Vagina (tissue), 2 donors: ENCODE results near the gene RASSF1. TPM values are rescaled to one million over a fixed set of nuclear protein-coding genes. Genes with fewer than 3 reads are reported as not detected.

Source experiments
- DNase-seq, 2 donors: peaks; one replicate each; pipeline ENCODE4 v3.0.0-alpha.2; 2017; ENCODE audit errors: extremely low spot score in 2 of 2
- H3K27ac ChIP-seq: fragments of 200-600 bp; sonication (generic); one replicate; pipeline ENCODE4 v1.5.1; 2019
- H3K27me3 ChIP-seq: fragments of 200-600 bp; sonication (generic); one replicate; pipeline ENCODE4 v1.5.1; 2019
- H3K36me3 ChIP-seq, 2 donors: fragments of 200-600 bp; sonication (generic); one replicate each; pipeline ENCODE4 v1.5.1; 2017 to 2019
- H3K4me1 ChIP-seq: fragments of 200-600 bp; sonication (generic); one replicate; pipeline ENCODE4 v1.5.1; 2019
- H3K4me3 ChIP-seq, 2 donors: fragments of 200-600 bp; sonication (generic); 1 replicate in 1 of 2; 2 replicates in 1 of 2; pipeline ENCODE4 v1.5.1; 2016 to 2019
- H3K9me3 ChIP-seq: fragments of 200-600 bp; sonication (generic); one replicate; pipeline ENCODE4 v1.5.1; 2019
- CTCF ChIP-seq, 3 experiments: fragments of 450-650 bp in 2 of 3; fragments of 200-600 bp in 1 of 3; sonication (generic) in 1 of 3; IDR thresholded peaks; one replicate each; pipeline ENCODE4 v1.5.1; 2017 to 2019; ENCODE audit warnings: antibody characterized with exemption in 3 of 3, mild to moderate bottlenecking in 2 of 3, moderate library complexity in 2 of 3
- POLR2A ChIP-seq, 2 donors: fragments of 450-650 bp; IDR thresholded peaks; one replicate each; pipeline ENCODE4 v1.6.1; 2017; ENCODE audit warnings: antibody characterized with exemption in 2 of 2, mild to moderate bottlenecking in 2 of 2, moderate library complexity in 2 of 2
- POLR2AphosphoS5 ChIP-seq, 2 donors: sonication (generic); formaldehyde crosslinking; IDR thresholded peaks; one replicate each; pipeline ENCODE4 v1.9.0; 2017; ENCODE audit warnings: antibody characterized with exemption in 2 of 2, mild to moderate bottlenecking in 2 of 2, low read depth in 1 of 2; ENCODE audit not compliant: insufficient read depth in 1 of 2
- intact Hi-C: fragments of 100-400 bp; cut with DNase I; formaldehyde crosslinking; loops from one replicate; pipeline ENCODE4 v1.15.1; 2023
- total RNA-seq: library from RNA; depleted of rRNA; stranded (reverse); fragments of >200 nt; gene quantifications from one replicate; pipeline ENCODE4 v1.2.3, GENCODE V29; 2016

RASSF1 gene
- total RNA-seq, 1 donor from 2014 or later: 69.0 TPM

- peaks cover 0 to 20% of the 10 kb centered on the region in 2 donors for H3K36me3 ChIP-seq
- intact Hi-C loops: loop anchor here (2.0 to 5.0 kb wide), 2 partner anchors 23 to 64 kb away; partner anchors contain the start of genes HYAL3 and NAA80
- no peak for DNase-seq
- H3K4me1 ChIP-seq: peaks cover 59% of the 10 kb centered on the region
- no peaks in the 10 kb centered on the region for H3K9me3 ChIP-seq
- H3K27me3 ChIP-seq: no peaks in the 10 kb centered on the region
- H3K4me3 ChIP-seq: peak overlapping the region; percentile 72 to 97
- TF ChIP-seq CTCF (IDR thresholded peaks at IDR 0.05) (peak in 1 of 3 experiments; percentile 39), POLR2AphosphoS5 (IDR thresholded peaks at IDR 0.05; ENCODE audit: insufficient read depth in 1 of 2, low read depth in 1 of 2) (peak; percentile 56 to 76), POLR2A (IDR thresholded peaks at IDR 0.05) (no peak)
- H3K27ac ChIP-seq: peak overlapping the region; percentile 90
Measured at GRCh38 chr3:50321336-50322114, 19.1 kb downstream of the RASSF1 start.

GRCh38 chr3:50320853-50321335 is 19.7 kb downstream of the RASSF1 start:
- intact Hi-C loops: loop anchor here (5.0 kb wide), 1 partner anchor 64 kb away; no protein-coding TSS in a partner anchor
- peak overlapping the region; percentile 90 for H3K27ac ChIP-seq
- H3K4me3 ChIP-seq: peak overlapping the region; percentile 72 to 97
- no peak for DNase-seq
- no peaks in the 10 kb centered on the region for H3K27me3 ChIP-seq
- TF ChIP-seq POLR2AphosphoS5 (IDR thresholded peaks at IDR 0.05; ENCODE audit: insufficient read depth in 1 of 2, low read depth in 1 of 2) (no peak), POLR2A (IDR thresholded peaks at IDR 0.05) (peak in 1 of 2 donors; percentile 17)
- H3K4me1 ChIP-seq: peaks cover 65% of the 10 kb centered on the region
- H3K36me3 ChIP-seq: peaks cover 0 to 17% of the 10 kb centered on the region in 2 donors
- no peaks in the 10 kb centered on the region for H3K9me3 ChIP-seq

- Histone ChIP-seq H3K27ac (peak overlapping the region; percentile 90), H3K4me1 (peaks cover 70% of the 10 kb centered on the region), H3K4me3 (peak overlapping the region; percentile 72 to 97), H3K27me3 (no peaks in the 10 kb centered on the region), H3K9me3 (no peaks in the 10 kb centered on the region), H3K36me3 (peaks cover 0 to 12% of the 10 kb centered on the region in 2 donors)
- intact Hi-C loops: loop anchor here (5.0 kb wide), 1 partner anchor 63 kb away; no protein-coding TSS in a partner anchor
- no peak for TF ChIP-seq POLR2AphosphoS5 (IDR thresholded peaks at IDR 0.05; ENCODE audit: insufficient read depth in 1 of 2, low read depth in 1 of 2)
- no peak for TF ChIP-seq POLR2A (IDR thresholded peaks at IDR 0.05)
- TF ChIP-seq CTCF (IDR thresholded peaks at IDR 0.05): no peak
- DNase-seq: no peak
Measured at GRCh38 chr3:50319894-50320625, 20.6 kb downstream of the RASSF1 start.

- TF ChIP-seq POLR2AphosphoS5 (IDR thresholded peaks at IDR 0.05; ENCODE audit: insufficient read depth in 1 of 2, low read depth in 1 of 2) (no peak), CTCF (IDR thresholded peaks at IDR 0.05) (no peak), POLR2A (IDR thresholded peaks at IDR 0.05) (no peak)
- Histone ChIP-seq H3K4me1 (peaks cover 76% of the 10 kb centered on the region), H3K4me3 (peak overlapping the region; percentile 72 to 97), H3K36me3 (peaks cover 0 to 12% of the 10 kb centered on the region in 2 donors), H3K9me3 (no peaks in the 10 kb centered on the region), H3K27me3 (no peaks in the 10 kb centered on the region), H3K27ac (peak overlapping the region; percentile 74)
- DNase-seq: no peak
- intact Hi-C loops: no loop called here
Measured at GRCh38 chr3:50319181-50319893, 21.3 kb downstream of the RASSF1 start.

GRCh38 chr3:50318615-50319014 is 22.0 kb downstream of the RASSF1 start:
- intact Hi-C loops: no loop called here
- H3K27ac ChIP-seq: peak overlapping the region; percentile 74
- no peaks in the 10 kb centered on the region for H3K27me3 ChIP-seq
- peaks cover 0 to 12% of the 10 kb centered on the region in 2 donors for H3K36me3 ChIP-seq
- H3K4me1 ChIP-seq: peaks cover 78% of the 10 kb centered on the region
- no peak for DNase-seq
- TF ChIP-seq POLR2A (IDR thresholded peaks at IDR 0.05) (no peak), CTCF (IDR thresholded peaks at IDR 0.05) (no peak), POLR2AphosphoS5 (IDR thresholded peaks at IDR 0.05; ENCODE audit: insufficient read depth in 1 of 2, low read depth in 1 of 2) (no peak)
- peak overlapping the region; percentile 13 to 72 for H3K4me3 ChIP-seq
- no peaks in the 10 kb centered on the region for H3K9me3 ChIP-seq
